Body of pancreas (tissue), 4 donors: Measurements from ENCODE around the gene RMI2. TPM values are rescaled to one million over a fixed set of nuclear protein-coding genes. Genes with fewer than 3 reads are reported as not detected.

Experiments
- ATAC-seq: fragments of 150-250 bp; one replicate; pipeline ENCODE4 v1.9.1; 2016
- DNase-seq, 4 donors: peaks; one replicate each; pipeline ENCODE4 v3.0.0-alpha.2; 2019
- H3K27ac ChIP-seq, 4 donors: fragments of 200-600 bp; sonication (generic); 1 replicate in 3 of 4; 2 replicates in 1 of 4; pipeline versions ENCODE4 v1.5.1 to v1.6.1; 2016 to 2019; ENCODE audit warnings: mild to moderate bottlenecking in 1 of 4, mixed read lengths in 1 of 4, moderate library complexity in 1 of 4
- H3K27me3 ChIP-seq, 2 donors: fragments of 200-600 bp; sonication (generic); one replicate each; pipeline ENCODE4 v1.6.0; 2016; ENCODE audit warnings: mild to moderate bottlenecking in 1 of 2
- H3K36me3 ChIP-seq, 2 donors: fragments of 200-600 bp; sonication (generic); replicated peaks in 1 of 2; 2 replicates each; pipeline ENCODE4 v1.5.1; 2016; ENCODE audit warnings: low read depth in 2 of 2; ENCODE audit not compliant: insufficient read depth in 1 of 2
- H3K4me1 ChIP-seq: fragments of 200-600 bp; sonication (generic); one replicate; pipeline ENCODE4 v1.6.0; 2016
- H3K4me3 ChIP-seq, 2 donors: fragments of 200-600 bp; sonication (generic); 1 replicate in 1 of 2; 2 replicates in 1 of 2; pipeline ENCODE4 v1.5.1; 2016 to 2019
- H3K9me3 ChIP-seq, 3 donors: fragments of 200-600 bp; sonication (generic); 1 replicate in 2 of 3; 2 replicates in 1 of 3; pipeline ENCODE4 v1.5.1; 2016
- CTCF ChIP-seq, 7 experiments: fragments of 450-650 bp in 4 of 7; fragments of 200-600 bp in 3 of 7; sonication (generic) in 3 of 7; IDR thresholded peaks; one replicate each; pipeline ENCODE4 v1.5.1; 2016 to 2019; ENCODE audit warnings: antibody characterized with exemption in 7 of 7
- POLR2A ChIP-seq, 3 donors: fragments of 450-650 bp; IDR thresholded peaks; one replicate each; pipeline ENCODE4 v1.6.1; 2016; ENCODE audit warnings: antibody characterized with exemption in 3 of 3, mild to moderate bottlenecking in 2 of 3
- WGBS, 2 donors: methylation state at CpG; one replicate each; pipeline ENCODE4 v1.1.5; 2017; 5-methylcytosine and 5-hydroxymethylcytosine counted together
- intact Hi-C: fragments of 100-400 bp; cut with DNase I; formaldehyde crosslinking; loops from one replicate; pipeline ENCODE4 v1.15.1; 2023
- total RNA-seq, 2 donors: library from RNA; depleted of rRNA; stranded (reverse); fragments of >200 nt; gene quantifications; one replicate each; pipeline ENCODE4 v1.1.0, GENCODE V29; 2016

Gene RMI2
- total RNA-seq, 2 donors from 2014 or later: 1.3 to 3.0 TPM

DNA sequence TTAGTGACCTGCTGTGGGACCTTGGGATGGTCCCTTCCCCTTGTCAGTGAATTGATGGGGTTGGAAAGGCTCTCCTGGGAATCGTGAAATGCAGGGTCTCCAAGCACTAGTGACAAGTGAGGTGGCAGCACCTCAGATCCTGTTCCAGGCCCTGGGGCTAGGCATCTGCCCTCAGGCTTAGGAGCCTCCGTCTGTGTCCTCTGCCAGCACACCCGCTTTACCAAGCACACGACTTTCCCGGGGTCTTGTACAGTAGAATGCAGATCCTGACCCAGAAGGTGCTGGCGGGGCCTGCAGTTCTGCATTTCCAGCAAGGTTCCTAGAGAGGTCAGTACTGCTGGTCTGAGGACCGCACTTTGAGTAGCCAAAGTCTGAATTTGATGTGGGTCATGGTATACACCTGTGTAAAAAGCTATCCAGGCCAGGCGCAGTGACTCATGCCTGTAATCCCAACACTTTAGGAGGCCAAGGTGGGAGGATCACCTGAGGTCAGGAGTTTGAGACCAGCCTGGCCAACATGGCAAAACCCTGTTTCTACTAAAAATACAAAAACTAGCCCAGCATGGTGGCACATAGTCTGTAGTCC lies 30.9 kb upstream of the RMI2 start:
- H3K36me3 ChIP-seq: no peaks in the 10 kb centered on the region
- H3K4me1 ChIP-seq: peaks cover 16% of the 10 kb centered on the region
- TF ChIP-seq POLR2A (IDR thresholded peaks at IDR 0.05) (no peak), CTCF (IDR thresholded peaks at IDR 0.05) (no peak)
- H3K27ac ChIP-seq: no peak overlapping the region
- H3K9me3 ChIP-seq: no peaks in the 10 kb centered on the region
- whole genome bisulfite sequencing, 2 donors: 92 to 94% methylated on average over 8 of the region's 8 CpGs
- no peak overlapping the region for H3K4me3 ChIP-seq
- H3K27me3 ChIP-seq: no peaks in the 10 kb centered on the region
- ATAC-seq: no peak
- no peak for DNase-seq
- intact Hi-C loops: no loop called here

DNA sequence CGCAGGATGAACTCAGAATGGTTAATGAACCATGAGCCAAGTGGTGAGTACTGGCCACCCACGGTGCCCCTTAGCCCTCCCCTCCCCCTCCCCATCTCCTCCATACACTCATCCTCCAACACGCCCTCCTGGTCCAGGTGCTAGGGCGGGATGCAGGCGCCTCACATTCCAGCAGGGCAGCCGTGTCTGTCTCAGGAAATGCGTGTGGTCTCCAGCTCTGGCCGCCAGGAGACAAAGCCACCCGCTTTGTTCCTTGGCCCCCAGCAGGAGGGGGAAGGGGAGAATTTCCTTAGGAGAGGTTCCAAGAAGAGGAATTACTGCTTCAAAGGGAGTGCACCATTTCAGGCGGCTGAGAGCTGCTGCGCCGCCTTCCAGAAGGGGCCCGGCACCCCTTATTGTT lies 29.7 kb upstream of the RMI2 start:
- no peak for DNase-seq
- WGBS, 2 donors: 63 to 71% methylated on average over 3 to 13 of the region's 13 CpGs
- ATAC-seq: no peak
- no peaks in the 10 kb centered on the region for H3K36me3 ChIP-seq
- no peak overlapping the region for H3K4me3 ChIP-seq
- intact Hi-C loops: no loop called here
- H3K27ac ChIP-seq: no peak overlapping the region
- peaks cover 16% of the 10 kb centered on the region for H3K4me1 ChIP-seq
- no peaks in the 10 kb centered on the region for H3K9me3 ChIP-seq
- no peaks in the 10 kb centered on the region for H3K27me3 ChIP-seq
- TF ChIP-seq POLR2A (IDR thresholded peaks at IDR 0.05) (no peak), CTCF (IDR thresholded peaks at IDR 0.05) (no peak)

GRCh38 chr16:11316331-11317015 lies 28.8 kb upstream of the RMI2 start:
- no peak for ATAC-seq
- Histone ChIP-seq H3K9me3 (no peaks in the 10 kb centered on the region), H3K27ac (no peak overlapping the region), H3K4me1 (peaks cover 16% of the 10 kb centered on the region), H3K27me3 (no peaks in the 10 kb centered on the region), H3K4me3 (no peak overlapping the region), H3K36me3 (no peaks in the 10 kb centered on the region)
- no peak for TF ChIP-seq CTCF (IDR thresholded peaks at IDR 0.05)
- no peak for TF ChIP-seq POLR2A (IDR thresholded peaks at IDR 0.05)
- DNase-seq: no peak
- intact Hi-C loops: no loop called here
- WGBS, 2 donors: 87 to 91% methylated on average over 21 to 23 of the region's 23 CpGs

DNA sequence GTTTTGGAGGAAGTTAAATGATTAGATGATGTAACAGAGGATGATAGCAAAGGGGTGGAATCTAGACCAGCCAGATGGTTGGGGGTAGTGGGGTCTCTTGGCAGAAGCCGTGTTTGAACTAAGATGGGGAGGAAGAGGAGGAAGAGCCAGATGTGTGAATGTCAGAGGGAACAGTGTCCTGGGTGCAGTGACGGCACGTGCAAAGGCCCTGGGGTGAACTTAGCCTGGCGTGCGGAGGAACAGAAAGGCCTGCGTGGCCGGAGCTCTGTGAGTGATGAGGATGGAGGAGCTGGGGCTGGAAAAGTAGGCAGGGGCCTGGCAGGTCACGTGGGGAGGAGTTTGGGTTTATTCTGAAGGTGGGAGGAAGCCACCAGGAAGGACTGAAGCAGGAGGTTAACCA lies 26.4 kb upstream of the RMI2 start:
- TF ChIP-seq POLR2A (IDR thresholded peaks at IDR 0.05): no peak
- no peak for TF ChIP-seq CTCF (IDR thresholded peaks at IDR 0.05)
- intact Hi-C loops: no loop called here
- Histone ChIP-seq H3K27me3 (no peaks in the 10 kb centered on the region), H3K9me3 (no peaks in the 10 kb centered on the region), H3K36me3 (no peaks in the 10 kb centered on the region), H3K4me1 (no peaks in the 10 kb centered on the region), H3K27ac (no peak overlapping the region), H3K4me3 (no peak overlapping the region)
- no peak for ATAC-seq
- DNase-seq: no peak
- WGBS, 2 donors: 91 to 94% methylated on average over 8 of the region's 8 CpGs
